ENCODE data around the gene CGGBP1.

DNA sequence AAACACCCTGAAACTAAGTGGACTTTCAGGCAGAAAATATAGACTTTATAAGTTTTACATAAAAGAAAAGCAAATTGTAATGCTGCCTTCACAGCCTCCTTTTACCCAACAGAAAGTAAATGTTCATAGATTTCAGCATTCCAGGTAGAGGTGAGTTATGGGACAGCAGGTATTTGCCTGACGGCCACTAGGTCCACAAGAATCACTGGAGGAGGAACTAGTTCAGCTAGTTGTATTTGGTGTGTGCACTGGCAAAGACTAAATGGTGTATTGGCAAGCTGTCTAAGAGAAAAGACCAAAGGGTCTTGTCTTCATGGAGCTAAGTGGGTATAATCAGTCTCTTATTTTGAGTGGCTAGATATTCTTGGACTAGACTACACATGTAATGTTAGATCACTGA, 34.5 kb upstream of the CGGBP1 start:
- TF ChIP-seq CTCF (IDR thresholded peaks at IDR 0.05) = no peak
- no peak for TF ChIP-seq POLR2A (IDR thresholded peaks at IDR 0.05)
- no peak for TF ChIP-seq POLR2AphosphoS5 (IDR thresholded peaks at IDR 0.05)
